Measurements from ENCODE around the gene TGFB1I1.

DNA sequence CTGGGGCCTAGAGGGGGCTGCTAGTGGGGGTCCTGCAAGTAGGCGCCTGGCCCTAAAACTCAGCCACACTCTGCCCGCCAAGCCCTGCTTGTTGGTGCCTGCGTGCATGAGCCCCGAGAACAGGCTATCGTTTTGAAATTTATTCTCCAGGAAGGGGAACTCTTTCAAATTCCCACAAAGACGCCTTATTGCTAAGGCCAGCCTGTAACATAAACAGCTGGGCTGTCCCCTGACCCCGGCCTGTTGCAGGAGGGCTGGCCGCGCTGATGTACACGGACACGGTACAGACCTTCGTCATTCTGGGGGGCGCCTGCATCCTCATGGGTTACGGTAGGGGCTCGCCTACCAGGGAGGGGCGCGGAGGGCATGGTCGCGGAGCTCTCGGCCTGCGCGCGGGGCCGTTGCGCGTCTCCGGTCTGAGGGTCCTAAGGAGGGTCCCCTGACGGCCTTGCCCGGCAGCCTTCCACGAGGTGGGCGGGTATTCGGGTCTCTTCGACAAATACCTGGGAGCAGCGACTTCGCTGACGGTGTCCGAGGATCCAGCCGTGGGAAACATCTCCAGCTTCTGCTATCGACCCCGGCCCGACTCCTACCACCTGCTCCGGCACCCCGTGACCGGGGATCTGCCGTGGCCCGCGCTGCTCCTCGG lies 15.2 kb downstream of the TGFB1I1 start:
- TF ChIP-seq, protein P1, sequence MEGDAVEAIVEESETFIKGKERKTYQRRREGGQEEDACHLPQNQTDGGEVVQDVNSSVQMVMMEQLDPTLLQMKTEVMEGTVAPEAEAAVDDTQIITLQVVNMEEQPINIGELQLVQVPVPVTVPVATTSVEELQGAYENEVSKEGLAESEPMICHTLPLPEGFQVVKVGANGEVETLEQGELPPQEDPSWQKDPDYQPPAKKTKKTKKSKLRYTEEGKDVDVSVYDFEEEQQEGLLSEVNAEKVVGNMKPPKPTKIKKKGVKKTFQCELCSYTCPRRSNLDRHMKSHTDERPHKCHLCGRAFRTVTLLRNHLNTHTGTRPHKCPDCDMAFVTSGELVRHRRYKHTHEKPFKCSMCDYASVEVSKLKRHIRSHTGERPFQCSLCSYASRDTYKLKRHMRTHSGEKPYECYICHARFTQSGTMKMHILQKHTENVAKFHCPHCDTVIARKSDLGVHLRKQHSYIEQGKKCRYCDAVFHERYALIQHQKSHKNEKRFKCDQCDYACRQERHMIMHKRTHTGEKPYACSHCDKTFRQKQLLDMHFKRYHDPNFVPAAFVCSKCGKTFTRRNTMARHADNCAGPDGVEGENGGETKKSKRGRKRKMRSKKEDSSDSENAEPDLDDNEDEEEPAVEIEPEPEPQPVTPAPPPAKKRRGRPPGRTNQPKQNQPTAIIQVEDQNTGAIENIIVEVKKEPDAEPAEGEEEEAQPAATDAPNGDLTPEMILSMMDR (IDR thresholded peaks at IDR 0.05) = no peak
- no peak for TF ChIP-seq RNF2 (IDR thresholded peaks at IDR 0.05; ENCODE audit: borderline replicate concordance, low read depth)
- TF ChIP-seq NR3C1 (IDR thresholded peaks at IDR 0.05) = no peak
- TF ChIP-seq, protein P2, sequence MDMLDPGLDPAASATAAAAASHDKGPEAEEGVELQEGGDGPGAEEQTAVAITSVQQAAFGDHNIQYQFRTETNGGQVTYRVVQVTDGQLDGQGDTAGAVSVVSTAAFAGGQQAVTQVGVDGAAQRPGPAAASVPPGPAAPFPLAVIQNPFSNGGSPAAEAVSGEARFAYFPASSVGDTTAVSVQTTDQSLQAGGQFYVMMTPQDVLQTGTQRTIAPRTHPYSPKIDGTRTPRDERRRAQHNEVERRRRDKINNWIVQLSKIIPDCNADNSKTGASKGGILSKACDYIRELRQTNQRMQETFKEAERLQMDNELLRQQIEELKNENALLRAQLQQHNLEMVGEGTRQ (IDR thresholded peaks at IDR 0.05) = no peak
- TF ChIP-seq, protein P3, sequence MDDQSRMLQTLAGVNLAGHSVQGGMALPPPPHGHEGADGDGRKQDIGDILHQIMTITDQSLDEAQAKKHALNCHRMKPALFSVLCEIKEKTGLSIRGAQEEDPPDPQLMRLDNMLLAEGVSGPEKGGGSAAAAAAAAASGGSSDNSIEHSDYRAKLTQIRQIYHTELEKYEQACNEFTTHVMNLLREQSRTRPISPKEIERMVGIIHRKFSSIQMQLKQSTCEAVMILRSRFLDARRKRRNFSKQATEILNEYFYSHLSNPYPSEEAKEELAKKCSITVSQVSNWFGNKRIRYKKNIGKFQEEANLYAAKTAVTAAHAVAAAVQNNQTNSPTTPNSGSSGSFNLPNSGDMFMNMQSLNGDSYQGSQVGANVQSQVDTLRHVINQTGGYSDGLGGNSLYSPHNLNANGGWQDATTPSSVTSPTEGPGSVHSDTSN (IDR thresholded peaks at IDR 0.05) = no peak
- TF ChIP-seq, protein P4, sequence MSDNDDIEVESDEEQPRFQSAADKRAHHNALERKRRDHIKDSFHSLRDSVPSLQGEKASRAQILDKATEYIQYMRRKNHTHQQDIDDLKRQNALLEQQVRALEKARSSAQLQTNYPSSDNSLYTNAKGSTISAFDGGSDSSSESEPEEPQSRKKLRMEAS (IDR thresholded peaks at IDR 0.05) = no peak

Data from A549 (cell line).